CD14-positive monocyte (primary cell): ENCODE measurements around the gene OR3A3. TPM values are rescaled to one million over a fixed set of nuclear protein-coding genes. Genes with fewer than 3 reads are reported as not detected.
A peak's percentile ranks its signal among the peaks of the same experiment; 100 is the strongest.

Experiments
- DNase-seq, 3 donors: peaks; one replicate each; pipeline ENCODE4 v3.0.0-alpha.2; 2011 to 2022
- H2AFZ ChIP-seq: 2 replicates; pipeline ENCODE4 v1.6.0; 2012; ENCODE audit warnings: mild to moderate bottlenecking, low read depth, low read length, inconsistent platforms; ENCODE audit not compliant: insufficient read depth, poor library complexity, severe bottlenecking
- H3K27ac ChIP-seq, 2 donors: 1 replicate in 1 of 2; 2 replicates in 1 of 2; pipeline ENCODE4 v1.5.1; 2012 to 2013; ENCODE audit warnings: low read length in 2 of 2, control low read depth in 1 of 2, inconsistent platforms in 1 of 2, low read depth in 1 of 2, mild to moderate bottlenecking in 1 of 2
- H3K27me3 ChIP-seq, 2 donors: one replicate each; pipeline versions ENCODE4 v1.6.0 to v1.6.1; 2011 to 2013; ENCODE audit warnings: low read length in 2 of 2; ENCODE audit not compliant: control insufficient read depth in 2 of 2, insufficient read depth in 2 of 2
- H3K36me3 ChIP-seq, 2 donors: replicated peaks in 1 of 2; 1 replicate in 1 of 2; 2 replicates in 1 of 2; pipeline versions ENCODE4 v1.5.1 to v1.6.1; 2012 to 2013; ENCODE audit warnings: low read length in 2 of 2, control low read depth in 1 of 2, inconsistent platforms in 1 of 2, mild to moderate bottlenecking in 1 of 2; ENCODE audit not compliant: insufficient read depth in 2 of 2, control insufficient read depth in 1 of 2
- H3K4me1 ChIP-seq, 2 donors: 1 replicate in 1 of 2; 2 replicates in 1 of 2; pipeline versions ENCODE4 v1.5.1 to v1.6.1; 2012 to 2013; ENCODE audit warnings: low read length in 2 of 2, control low read depth in 1 of 2, inconsistent platforms in 1 of 2, mild to moderate bottlenecking in 1 of 2, moderate library complexity in 1 of 2; ENCODE audit not compliant: insufficient read depth in 2 of 2, control insufficient read depth in 1 of 2
- H3K4me2 ChIP-seq: replicated peaks from 2 replicates; pipeline ENCODE3; 2012; ENCODE audit warnings: low read length, moderate library complexity, mild to moderate bottlenecking; ENCODE audit not compliant: poor library complexity, severe bottlenecking; ENCODE audit errors: extremely low read depth
- H3K4me3 ChIP-seq, 3 experiments: fragments of 200-600 bp in 1 of 3; sonication (generic) in 1 of 3; replicated peaks in 1 of 3; 1 replicate in 2 of 3; 2 replicates in 1 of 3; pipeline ENCODE4 v1.5.1; 2011 to 2013; ENCODE audit warnings: low read length in 3 of 3, mild to moderate bottlenecking in 3 of 3, control low read depth in 2 of 3, low read depth in 2 of 3, inconsistent platforms in 1 of 3, moderate library complexity in 1 of 3
- H3K79me2 ChIP-seq: 2 replicates; pipeline ENCODE4 v1.6.0; 2012; ENCODE audit warnings: mild to moderate bottlenecking, control low read depth, inconsistent platforms, low read length, moderate library complexity; ENCODE audit not compliant: insufficient read depth
- H3K9ac ChIP-seq: 2 replicates; pipeline ENCODE4 v1.6.0; 2017; ENCODE audit warnings: low read length, mild to moderate bottlenecking; ENCODE audit not compliant: insufficient read depth, poor library complexity, severe bottlenecking
- H3K9me3 ChIP-seq, 2 donors: replicated peaks in 1 of 2; 1 replicate in 1 of 2; 2 replicates in 1 of 2; pipeline versions ENCODE4 v1.5.1 to v1.6.1; 2012 to 2013; ENCODE audit warnings: low read length in 2 of 2, control low read depth in 1 of 2; ENCODE audit not compliant: control insufficient read depth in 1 of 2, insufficient read depth in 1 of 2
- H4K20me1 ChIP-seq: 2 replicates; pipeline ENCODE4 v1.6.0; 2012; ENCODE audit warnings: mild to moderate bottlenecking, low read length, control low read depth, moderate library complexity; ENCODE audit not compliant: insufficient read depth
- H3K27ac Mint-ChIP-seq, 7 donors: one replicate each; pipeline ENCODE4 v1.8.0; 2020; ENCODE audit warnings: mild to moderate bottlenecking in 7 of 7, mixed read lengths in 7 of 7, moderate library complexity in 6 of 7, inconsistent platforms in 2 of 7
- H3K27me3 Mint-ChIP-seq, 3 donors: one replicate each; pipeline ENCODE4 v1.8.0; 2021 to 2022; ENCODE audit warnings: low read depth in 3 of 3, mild to moderate bottlenecking in 3 of 3, mixed read lengths in 3 of 3, moderate library complexity in 3 of 3, inconsistent platforms in 1 of 3
- H3K36me3 Mint-ChIP-seq, 2 donors: one replicate each; pipeline ENCODE4 v1.8.0; 2020; ENCODE audit warnings: mixed read lengths in 2 of 2, inconsistent platforms in 1 of 2, mild to moderate bottlenecking in 1 of 2
- H3K4me1 Mint-ChIP-seq: one replicate; pipeline ENCODE4 v1.8.0; 2020; ENCODE audit warnings: mild to moderate bottlenecking, mixed read lengths
- H3K4me3 Mint-ChIP-seq, 2 donors: one replicate each; pipeline ENCODE4 v1.8.0; 2020; ENCODE audit warnings: mild to moderate bottlenecking in 2 of 2, mixed read lengths in 2 of 2, moderate library complexity in 1 of 2
- H3K9me3 Mint-ChIP-seq, 7 donors: one replicate each; pipeline ENCODE4 v1.8.0; 2020 to 2022; ENCODE audit warnings: mixed read lengths in 7 of 7, mild to moderate bottlenecking in 6 of 7, moderate library complexity in 6 of 7, inconsistent platforms in 2 of 7
- WGBS: methylation state at CpG from one replicate; pipeline ENCODE4 v1.1.5; 2013; ENCODE audit warnings: missing lambda C conversion rate; ENCODE audit not compliant: insufficient coverage; 5-methylcytosine and 5-hydroxymethylcytosine counted together
- intact Hi-C, 2 donors: fragments of 100-400 bp; cut with micrococcal nuclease; formaldehyde crosslinking; loops; one replicate each; pipeline versions ENCODE4 v1.15.0 to v1.15.1; 2023
- polyA plus RNA-seq, 3 donors: library from polyadenylated mRNA; depleted of rRNA in 1 of 3; unstranded in 2 of 3; stranded (reverse) in 1 of 3; fragments of 300-500 nt in 2 of 3; fragments of >200 nt in 1 of 3; fragmentation: Illumina TruSeq in 2 of 3; gene quantifications; 1 replicate in 2 of 3; 2 replicates in 1 of 3; pipeline ENCODE4 v1.2.3, GENCODE V29; 2012 to 2021
- TF ChIP-seq, protein P1 (sequence below): fragments of 200-600 bp; IDR thresholded peaks from one replicate; pipeline ENCODE4 v1.8.0; 2022; ENCODE audit warnings: antibody characterized with exemption, mild to moderate bottlenecking

Gene OR3A3
- polyA plus RNA-seq, 3 donors, result not detected

DNA sequence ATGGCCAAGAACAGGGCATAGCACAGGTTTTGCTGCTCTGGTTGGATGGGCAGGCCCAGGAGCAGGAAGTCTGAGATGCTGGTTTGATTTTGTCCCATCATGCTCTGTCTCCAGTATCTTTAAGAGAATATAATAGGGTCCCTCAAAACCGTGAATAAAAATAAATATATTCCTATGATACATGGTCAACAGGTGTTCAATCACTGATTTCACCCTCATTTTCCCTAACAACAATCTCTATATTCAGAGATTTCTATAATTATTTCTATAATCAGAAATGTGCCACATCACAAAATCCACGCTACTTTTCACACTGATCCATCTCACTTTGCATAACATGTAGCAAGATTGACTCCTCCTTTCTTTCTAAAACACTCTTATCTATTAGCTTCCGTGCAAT is 22.6 kb downstream of the OR3A3 start, which contains the start of gene OR1E2:
Gene OR1E2, minus strand, starts transcription at position 101 of the 400 bp plus-strand sequence. Its CDS starts 0 bp downstream, at position 101.
- H3K4me3 Mint-ChIP-seq, result no peak within 1 kb of the TSS
- H3K36me3 Mint-ChIP-seq, result no peaks in the 10 kb centered on the region
- H3K27me3 Mint-ChIP-seq, result peaks cover 7 to 13% (median 8%) of the 10 kb centered on the region in 3 donors
- peaks cover 0 to 6% (median 4%) of the 10 kb centered on the region in 7 donors for H3K9me3 Mint-ChIP-seq
- intact Hi-C loops, result no loop called here
- H3K4me2 ChIP-seq, result no peak within 1 kb of the TSS
- no peaks in the 10 kb centered on the region for H3K4me1 ChIP-seq
- WGBS, result 100% methylated on average over 2 of the region's 3 CpGs
- H3K9ac ChIP-seq, result no peak within 1 kb of the TSS
- H4K20me1 ChIP-seq, result no peaks in the 10 kb centered on the region
- H3K27me3 ChIP-seq, result no peaks in the 10 kb centered on the region
- H3K4me1 Mint-ChIP-seq, result peaks cover 2% of the 10 kb centered on the region
- TF ChIP-seq, protein P1, sequence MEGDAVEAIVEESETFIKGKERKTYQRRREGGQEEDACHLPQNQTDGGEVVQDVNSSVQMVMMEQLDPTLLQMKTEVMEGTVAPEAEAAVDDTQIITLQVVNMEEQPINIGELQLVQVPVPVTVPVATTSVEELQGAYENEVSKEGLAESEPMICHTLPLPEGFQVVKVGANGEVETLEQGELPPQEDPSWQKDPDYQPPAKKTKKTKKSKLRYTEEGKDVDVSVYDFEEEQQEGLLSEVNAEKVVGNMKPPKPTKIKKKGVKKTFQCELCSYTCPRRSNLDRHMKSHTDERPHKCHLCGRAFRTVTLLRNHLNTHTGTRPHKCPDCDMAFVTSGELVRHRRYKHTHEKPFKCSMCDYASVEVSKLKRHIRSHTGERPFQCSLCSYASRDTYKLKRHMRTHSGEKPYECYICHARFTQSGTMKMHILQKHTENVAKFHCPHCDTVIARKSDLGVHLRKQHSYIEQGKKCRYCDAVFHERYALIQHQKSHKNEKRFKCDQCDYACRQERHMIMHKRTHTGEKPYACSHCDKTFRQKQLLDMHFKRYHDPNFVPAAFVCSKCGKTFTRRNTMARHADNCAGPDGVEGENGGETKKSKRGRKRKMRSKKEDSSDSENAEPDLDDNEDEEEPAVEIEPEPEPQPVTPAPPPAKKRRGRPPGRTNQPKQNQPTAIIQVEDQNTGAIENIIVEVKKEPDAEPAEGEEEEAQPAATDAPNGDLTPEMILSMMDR, result no peak
- no peaks in the 10 kb centered on the region for H3K79me2 ChIP-seq
- H3K9me3 ChIP-seq, result no peaks in the 10 kb centered on the region
- H3K36me3 ChIP-seq, result no peaks in the 10 kb centered on the region
- H3K27ac ChIP-seq, result no peak within 1 kb of the TSS
- H3K4me3 ChIP-seq, result no peak within 1 kb of the TSS
- no peak for DNase-seq
- H2AFZ ChIP-seq, result no peak within 1 kb of the TSS
- H3K27ac Mint-ChIP-seq, result peak within 1 kb of the TSS in 2 of 7 donors; percentile 30 to 35

GRCh38 chr17:3438368-3438767 is 27.2 kb downstream of the OR3A3 start:
- H3K9me3 ChIP-seq, result no peaks in the 10 kb centered on the region
- no peaks in the 10 kb centered on the region for H4K20me1 ChIP-seq
- Mint-ChIP-seq H3K36me3 (no peaks in the 10 kb centered on the region), H3K4me1 (peaks cover 1% of the 10 kb centered on the region), H3K27ac (no peak overlapping the region), H3K27me3 (peaks cover 5 to 15% (median 8%) of the 10 kb centered on the region in 3 donors), H3K9me3 (peaks cover 0 to 3% (median 0%) of the 10 kb centered on the region in 7 donors), H3K4me3 (no peak overlapping the region)
- H3K9ac ChIP-seq, result no peak overlapping the region
- no peaks in the 10 kb centered on the region for H3K36me3 ChIP-seq
- H3K79me2 ChIP-seq, result no peaks in the 10 kb centered on the region
- no peak overlapping the region for H3K4me3 ChIP-seq
- no peak overlapping the region for H3K4me2 ChIP-seq
- H3K27ac ChIP-seq, result no peak overlapping the region
- H2AFZ ChIP-seq, result no peak overlapping the region
- 86% methylated on average over 1 of the region's 1 CpG for WGBS
- no peak for DNase-seq
- H3K4me1 ChIP-seq, result no peaks in the 10 kb centered on the region
- TF ChIP-seq, protein P1, result no peak
- intact Hi-C loops, result no loop called here
- H3K27me3 ChIP-seq, result peaks cover 0 to 2% of the 10 kb centered on the region in 2 donors
